Lung (tissue), 12 donors: ENCODE measurements around the gene GRIA1. TPM values are rescaled to one million over a fixed set of nuclear protein-coding genes. Genes with fewer than 3 reads are reported as not detected.

Experiments
- ATAC-seq: fragments of 200-7000 bp; cut with Tn5 transposase; one replicate; pipeline ENCODE4 v1.9.1; 2020; ENCODE audit warnings: moderate number of reproducible peaks; ENCODE audit not compliant: insufficient read depth, low FRiP score
- DNase-seq, 3 donors: peaks; one replicate each; pipeline ENCODE4 v3.0.0-alpha.2; 2013 to 2017
- H3K27ac ChIP-seq, 2 donors: one replicate each; pipeline ENCODE4 v1.5.1; 2013; ENCODE audit warnings: mild to moderate bottlenecking in 2 of 2, moderate library complexity in 2 of 2, control low read depth in 1 of 2, inconsistent platforms in 1 of 2, low read depth in 1 of 2, low read length in 1 of 2
- H3K27me3 ChIP-seq, 3 donors: one replicate each; pipeline ENCODE4 v1.5.1; 2013; ENCODE audit warnings: low read length in 2 of 3; ENCODE audit not compliant: control insufficient read depth in 3 of 3, insufficient read depth in 3 of 3
- H3K36me3 ChIP-seq, 4 donors: one replicate each; pipeline ENCODE4 v1.5.1; 2013; ENCODE audit warnings: low read length in 4 of 4, mild to moderate bottlenecking in 1 of 4, moderate library complexity in 1 of 4; ENCODE audit not compliant: control insufficient read depth in 4 of 4, insufficient read depth in 4 of 4
- H3K4me1 ChIP-seq, 5 donors: one replicate each; pipeline ENCODE4 v1.5.1; 2013; ENCODE audit warnings: low read length in 5 of 5, mild to moderate bottlenecking in 2 of 5, moderate library complexity in 1 of 5; ENCODE audit not compliant: control insufficient read depth in 5 of 5, insufficient read depth in 5 of 5
- H3K4me3 ChIP-seq: one replicate; pipeline ENCODE4 v1.5.1; 2013; ENCODE audit warnings: mild to moderate bottlenecking, control low read depth, moderate library complexity
- H3K9ac ChIP-seq, 2 donors: one replicate each; pipeline ENCODE4 v1.5.1; 2013; ENCODE audit warnings: low read length in 2 of 2, control low read depth in 1 of 2; ENCODE audit not compliant: insufficient read depth in 1 of 2
- H3K9me3 ChIP-seq, 4 donors: one replicate each; pipeline ENCODE4 v1.5.1; 2013; ENCODE audit warnings: low read length in 3 of 4, mild to moderate bottlenecking in 1 of 4, moderate library complexity in 1 of 4; ENCODE audit not compliant: control insufficient read depth in 4 of 4, insufficient read depth in 3 of 4
- CTCF ChIP-seq: IDR thresholded peaks from 2 replicates; pipeline ENCODE4 v1.5.1; 2012; ENCODE audit warnings: mild to moderate bottlenecking; ENCODE audit errors: control extremely low read depth, extremely low read depth
- WGBS, 2 donors: extraction: QIAGEN DNeasy Blood & Tissue Kit; methylation state at CpG; one replicate each; pipeline ENCODE4 v1.1.7; 2013; 5-methylcytosine and 5-hydroxymethylcytosine counted together
- polyA plus RNA-seq, 2 donors: library from polyadenylated mRNA; stranded (reverse); fragments of 200-250 nt; gene quantifications; one replicate each; pipeline ENCODE4 v1.2.1, GENCODE V29; 2013
- total RNA-seq, 2 donors: library from RNA; depleted of rRNA in 1 of 2; stranded (reverse); fragments of >200 nt in 1 of 2; gene quantifications; one replicate each; pipeline ENCODE4 v1.2.1, GENCODE V29; 2014 to 2021
- donor health status: control.
- donor health status: control.
- donor health status: Bipolar disorder and iron deficiency.
- donor health status: healthy.
- donor health status: DM: yes; HTN: yes; CAD: no.

Gene GRIA1
- total and polyA plus RNA-seq, 4 donors: 1.1 to 12.5 (median 2.0) TPM

GRCh38 chr5:153671653-153672346, 181.3 kb downstream of the GRIA1 start:
- H3K9ac ChIP-seq: no peak overlapping the region
- DNase-seq: no peak

GRCh38 chr5:153672347-153673090, 182.0 kb downstream of the GRIA1 start:
- no peaks in the 10 kb centered on the region for H3K36me3 ChIP-seq
- ATAC-seq (no peak), DNase-seq (peak in 1 of 3 donors; percentile 8)
- no peak overlapping the region for H3K4me3 ChIP-seq
- peaks cover 0 to 3% (median 0%) of the 10 kb centered on the region in 4 donors for H3K9me3 ChIP-seq
- WGBS, 2 donors: 70 to 79% methylated on average over 6 of the region's 6 CpGs
- TF ChIP-seq CTCF: no peak
- no peaks in the 10 kb centered on the region for H3K27me3 ChIP-seq
- H3K9ac ChIP-seq: no peak overlapping the region
- peaks cover 0 to 34% (median 18%) of the 10 kb centered on the region in 5 donors for H3K4me1 ChIP-seq
- H3K27ac ChIP-seq: peak overlapping the region in 1 of 2 donors; percentile 23

More at GRCh38 chr5:153671653-153672346, 181.3 kb downstream of the GRIA1 start:
- Histone ChIP-seq H3K4me1 (peaks cover 0 to 31% (median 18%) of the 10 kb centered on the region in 5 donors), H3K36me3 (no peaks in the 10 kb centered on the region), H3K9me3 (peaks cover 0 to 1% (median 0%) of the 10 kb centered on the region in 4 donors), H3K4me3 (no peak overlapping the region), H3K27ac (no peak overlapping the region), H3K27me3 (no peaks in the 10 kb centered on the region)
- no peak for TF ChIP-seq CTCF
- WGBS, 2 donors: 75 to 81% methylated on average over 2 of the region's 2 CpGs
- no peak for ATAC-seq

GRCh38 chr5:153674356-153674755, 183.9 kb downstream of the GRIA1 start:
- peak; percentile 46 to 81 (median 58) for DNase-seq
- Histone ChIP-seq H3K4me3 (no peak overlapping the region), H3K4me1 (peaks cover 0 to 46% (median 18%) of the 10 kb centered on the region in 5 donors), H3K36me3 (no peaks in the 10 kb centered on the region), H3K9ac (no peak overlapping the region), H3K27me3 (no peaks in the 10 kb centered on the region), H3K27ac (no peak overlapping the region), H3K9me3 (peaks cover 0 to 3% (median 0%) of the 10 kb centered on the region in 4 donors)
- ATAC-seq: no peak
- TF ChIP-seq CTCF: no peak
- WGBS, 2 donors: 84 to 93% methylated on average over 4 of the region's 4 CpGs
